Breast epithelium (tissue), 4 donors: Measurements from ENCODE around the gene ACTMAP. TPM values are rescaled to one million over a fixed set of nuclear protein-coding genes. Genes with fewer than 3 reads are reported as not detected.
A peak's percentile ranks its signal among the peaks of the same experiment; 100 is the strongest.

ENCODE experiments used
- DNase-seq, 2 donors: peaks; one replicate each; pipeline ENCODE4 v3.0.0-alpha.2; 2019; ENCODE audit warnings: low spot score in 2 of 2
- H3K27ac ChIP-seq, 2 donors: fragments of 200-600 bp; sonication (generic) in 1 of 2; one replicate each; pipeline ENCODE4 v1.5.1; 2016 to 2019; ENCODE audit warnings: mild to moderate bottlenecking in 1 of 2
- H3K27me3 ChIP-seq, 2 donors: fragments of 200-600 bp; sonication (generic) in 1 of 2; one replicate each; pipeline versions ENCODE4 v1.5.1 to v1.6.0; 2017 to 2019; ENCODE audit warnings: control low read depth in 1 of 2, mild to moderate bottlenecking in 1 of 2
- H3K36me3 ChIP-seq: fragments of 200-600 bp; one replicate; pipeline ENCODE4 v1.5.1; 2019
- H3K4me1 ChIP-seq, 2 donors: fragments of 200-600 bp; sonication (generic); one replicate each; pipeline ENCODE4 v1.5.1; 2016 to 2019; ENCODE audit warnings: control low read depth in 1 of 2
- H3K4me3 ChIP-seq, 3 donors: fragments of 200-600 bp; sonication (generic); 1 replicate in 2 of 3; 2 replicates in 1 of 3; pipeline ENCODE4 v1.5.1; 2016 to 2019; ENCODE audit warnings: mild to moderate bottlenecking in 3 of 3, moderate library complexity in 2 of 3
- H3K9me3 ChIP-seq, 2 donors: fragments of 200-600 bp; sonication (generic) in 1 of 2; one replicate each; pipeline ENCODE4 v1.5.1; 2016 to 2019; ENCODE audit warnings: control low read depth in 1 of 2
- POLR2A ChIP-seq: fragments of 450-650 bp; IDR thresholded peaks from one replicate; pipeline ENCODE4 v1.6.1; 2016; ENCODE audit warnings: antibody characterized with exemption, mild to moderate bottlenecking, moderate library complexity
- POLR2AphosphoS5 ChIP-seq, 3 donors: sonication (generic); formaldehyde crosslinking; IDR thresholded peaks; one replicate each; pipeline ENCODE4 v1.6.1; 2017; ENCODE audit warnings: antibody characterized with exemption in 3 of 3
- intact Hi-C: fragments of 100-400 bp; cut with DNase I; formaldehyde crosslinking; loops from one replicate; pipeline ENCODE4 v1.15.1; 2023; ENCODE audit warnings: low total_unique reads
- total RNA-seq, 3 donors: library from RNA; depleted of rRNA; stranded (reverse); fragments of >200 nt; gene quantifications; one replicate each; pipeline ENCODE4 v1.1.0, GENCODE V29; 2016
- TF ChIP-seq, protein P1 (sequence below), 3 donors: fragments of 450-650 bp; IDR thresholded peaks; one replicate each; pipeline ENCODE4 v1.5.1; 2016 to 2017; ENCODE audit warnings: antibody characterized with exemption in 3 of 3, mild to moderate bottlenecking in 3 of 3, moderate library complexity in 3 of 3

The ACTMAP gene
- total RNA-seq, 3 donors from 2014 or later, result 2.6 to 3.2 (median 2.9) TPM

DNA sequence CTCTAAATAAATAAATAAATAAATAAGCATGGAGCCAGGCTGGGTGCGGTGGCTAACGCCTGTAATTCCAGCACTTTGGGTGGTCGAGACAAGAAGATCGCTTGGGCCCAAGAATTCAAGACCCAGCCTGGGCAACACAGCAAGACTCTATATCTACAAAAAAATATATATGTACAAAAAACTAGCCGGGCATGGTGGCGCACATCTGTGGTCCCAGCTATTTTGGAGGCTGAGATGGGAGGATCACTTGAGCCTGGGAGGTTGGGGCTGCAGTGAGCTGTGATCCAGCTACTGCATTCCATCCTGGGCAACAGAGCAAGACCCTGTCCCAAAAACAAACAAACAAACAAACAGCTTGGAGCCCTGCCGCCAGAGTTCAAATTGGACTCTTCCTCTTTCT, 2.7 kb downstream of the ACTMAP start:
- TF ChIP-seq, protein P1, sequence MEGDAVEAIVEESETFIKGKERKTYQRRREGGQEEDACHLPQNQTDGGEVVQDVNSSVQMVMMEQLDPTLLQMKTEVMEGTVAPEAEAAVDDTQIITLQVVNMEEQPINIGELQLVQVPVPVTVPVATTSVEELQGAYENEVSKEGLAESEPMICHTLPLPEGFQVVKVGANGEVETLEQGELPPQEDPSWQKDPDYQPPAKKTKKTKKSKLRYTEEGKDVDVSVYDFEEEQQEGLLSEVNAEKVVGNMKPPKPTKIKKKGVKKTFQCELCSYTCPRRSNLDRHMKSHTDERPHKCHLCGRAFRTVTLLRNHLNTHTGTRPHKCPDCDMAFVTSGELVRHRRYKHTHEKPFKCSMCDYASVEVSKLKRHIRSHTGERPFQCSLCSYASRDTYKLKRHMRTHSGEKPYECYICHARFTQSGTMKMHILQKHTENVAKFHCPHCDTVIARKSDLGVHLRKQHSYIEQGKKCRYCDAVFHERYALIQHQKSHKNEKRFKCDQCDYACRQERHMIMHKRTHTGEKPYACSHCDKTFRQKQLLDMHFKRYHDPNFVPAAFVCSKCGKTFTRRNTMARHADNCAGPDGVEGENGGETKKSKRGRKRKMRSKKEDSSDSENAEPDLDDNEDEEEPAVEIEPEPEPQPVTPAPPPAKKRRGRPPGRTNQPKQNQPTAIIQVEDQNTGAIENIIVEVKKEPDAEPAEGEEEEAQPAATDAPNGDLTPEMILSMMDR (IDR thresholded peaks at IDR 0.05), result no peak
- TF ChIP-seq POLR2AphosphoS5 (IDR thresholded peaks at IDR 0.05) (no peak), POLR2A (no peak)
- H3K4me1 ChIP-seq, result peaks cover 0 to 11% of the 10 kb centered on the region in 2 donors
- intact Hi-C loops, result no loop called here
- no peak overlapping the region for H3K27ac ChIP-seq
- H3K36me3 ChIP-seq, result no peaks in the 10 kb centered on the region
- DNase-seq, result no peak
- no peak overlapping the region for H3K4me3 ChIP-seq
- no peaks in the 10 kb centered on the region for H3K27me3 ChIP-seq
- H3K9me3 ChIP-seq, result no peaks in the 10 kb centered on the region

DNA sequence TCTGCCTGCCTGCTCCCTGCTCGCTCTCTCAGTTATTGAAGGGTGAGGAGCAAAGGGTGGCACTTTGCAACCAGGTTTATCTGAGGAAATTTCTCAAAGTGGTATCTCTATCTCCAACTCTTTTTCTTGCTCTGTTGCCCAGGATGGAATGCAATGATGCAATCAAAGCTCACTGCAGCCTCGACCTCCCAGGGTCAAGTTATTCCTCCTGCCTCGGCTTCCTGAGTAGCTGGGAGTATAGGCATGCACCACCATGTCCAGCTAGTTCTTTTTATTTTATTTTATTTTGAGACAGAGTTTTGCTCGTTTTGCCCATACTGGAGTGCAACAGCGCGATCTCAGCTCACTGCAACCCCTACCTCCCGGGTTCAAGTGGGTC, 4.9 kb downstream of the ACTMAP start:
- H3K36me3 ChIP-seq, result no peaks in the 10 kb centered on the region
- H3K4me1 ChIP-seq, result peaks cover 0 to 11% of the 10 kb centered on the region in 2 donors
- no peaks in the 10 kb centered on the region for H3K27me3 ChIP-seq
- H3K27ac ChIP-seq, result peak overlapping the region in 1 of 2 donors; percentile 58
- no peak for DNase-seq
- intact Hi-C loops, result no loop called here
- no peaks in the 10 kb centered on the region for H3K9me3 ChIP-seq
- no peak overlapping the region for H3K4me3 ChIP-seq
- TF ChIP-seq, protein P1 (IDR thresholded peaks at IDR 0.05), result no peak

DNA sequence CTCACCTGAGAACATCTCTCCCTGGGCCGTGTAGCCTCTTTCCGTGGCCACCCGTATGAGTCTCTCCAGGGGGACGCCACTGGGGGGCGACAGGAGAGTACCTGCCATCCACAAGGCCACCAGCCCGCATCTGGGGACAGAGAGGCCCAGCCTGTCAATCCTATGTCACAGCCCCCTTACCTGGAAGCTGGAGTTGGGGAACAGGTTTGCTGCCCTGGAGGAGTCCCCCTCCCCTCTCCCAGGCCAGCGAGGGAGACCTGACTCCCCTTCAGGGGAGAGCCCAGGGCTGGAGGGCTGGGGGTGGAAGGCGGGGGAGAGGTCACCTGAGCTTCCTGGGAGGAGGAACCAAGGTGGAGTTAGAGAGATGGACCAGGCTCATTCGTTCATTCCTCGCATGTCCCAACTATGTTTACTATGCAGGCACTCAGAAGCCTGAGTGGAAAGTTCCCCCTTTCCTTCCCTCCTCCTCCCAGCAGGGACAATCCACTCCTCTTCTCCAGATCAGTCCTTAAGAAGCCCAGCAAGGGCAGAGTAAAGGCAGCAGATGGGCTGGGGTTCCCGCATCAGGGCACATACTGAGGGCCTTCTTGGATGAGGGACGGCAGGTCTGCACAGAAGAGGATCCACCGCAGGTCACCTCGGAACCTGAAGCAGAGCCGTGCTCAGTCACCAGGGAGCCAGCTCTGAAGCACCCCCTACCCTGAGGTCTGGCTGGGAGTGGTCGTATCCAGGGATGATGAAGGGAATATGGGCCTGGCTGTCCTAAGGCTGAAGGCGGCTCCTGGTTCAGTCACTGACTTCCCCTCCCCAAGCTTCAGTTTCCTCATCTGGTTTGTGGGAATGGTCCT, 5.5 kb downstream of the ACTMAP start:
- no peak for DNase-seq
- Histone ChIP-seq H3K36me3 (no peaks in the 10 kb centered on the region), H3K9me3 (no peaks in the 10 kb centered on the region), H3K4me1 (peaks cover 0 to 11% of the 10 kb centered on the region in 2 donors), H3K27ac (peak overlapping the region in 1 of 2 donors; percentile 58), H3K27me3 (no peaks in the 10 kb centered on the region), H3K4me3 (no peak overlapping the region)
- TF ChIP-seq, protein P1 (IDR thresholded peaks at IDR 0.05), result no peak
- TF ChIP-seq POLR2A, result no peak
- intact Hi-C loops, result no loop called here

DNA sequence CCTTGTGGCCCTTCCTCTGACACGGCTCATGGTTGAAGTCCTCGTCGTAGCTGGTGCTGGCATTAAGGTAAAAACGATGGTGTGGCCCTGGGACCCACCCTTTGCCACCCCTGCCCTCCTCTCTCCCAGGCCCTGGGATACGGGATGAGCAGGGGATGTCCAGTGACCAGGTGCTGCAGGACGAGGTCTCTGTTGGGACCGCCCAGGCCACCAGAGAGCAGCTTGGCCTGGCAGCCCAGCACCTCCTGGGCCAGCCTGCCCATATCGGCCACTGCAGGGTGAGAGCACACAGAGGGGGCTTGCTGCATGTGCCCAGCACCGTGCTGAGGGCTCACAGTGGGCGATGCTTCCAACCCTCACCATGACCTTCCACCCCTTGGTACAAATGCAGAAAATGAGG, 6.4 kb downstream of the ACTMAP start:
- TF ChIP-seq, protein P1 (IDR thresholded peaks at IDR 0.05), result no peak
- no peak for TF ChIP-seq POLR2A
- no peak for TF ChIP-seq POLR2AphosphoS5 (IDR thresholded peaks at IDR 0.05)
- Histone ChIP-seq H3K9me3 (no peaks in the 10 kb centered on the region), H3K4me3 (no peak overlapping the region), H3K36me3 (peaks cover 6% of the 10 kb centered on the region), H3K27ac (no peak overlapping the region), H3K4me1 (peaks cover 0 to 3% of the 10 kb centered on the region in 2 donors), H3K27me3 (no peaks in the 10 kb centered on the region)
- no peak for DNase-seq
- intact Hi-C loops, result no loop called here

DNA sequence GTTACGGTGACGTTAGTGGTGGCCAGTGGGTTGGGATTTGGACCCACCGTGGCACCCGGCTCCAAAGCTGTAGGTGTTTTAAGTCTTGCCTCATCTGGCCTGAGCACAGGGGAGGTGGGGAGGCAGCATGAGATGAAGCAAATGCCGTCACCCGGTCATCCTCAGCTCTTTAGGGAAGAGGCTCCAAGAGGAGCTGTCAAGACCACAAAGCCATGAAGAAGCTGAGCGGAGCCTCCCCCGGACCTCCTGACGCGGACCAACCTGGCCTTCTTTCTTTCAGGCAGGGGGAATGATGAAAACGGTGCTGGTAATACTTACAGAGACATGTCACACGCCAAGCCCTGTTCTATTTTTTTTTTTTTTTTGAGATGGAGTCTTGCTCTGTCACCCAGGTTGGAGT, 7.4 kb downstream of the ACTMAP start:
- no peak overlapping the region for H3K27ac ChIP-seq
- no peak overlapping the region for H3K4me3 ChIP-seq
- H3K36me3 ChIP-seq, result peaks cover 7% of the 10 kb centered on the region
- TF ChIP-seq POLR2AphosphoS5 (IDR thresholded peaks at IDR 0.05), result no peak
- TF ChIP-seq, protein P1 (IDR thresholded peaks at IDR 0.05), result no peak
- TF ChIP-seq POLR2A, result no peak
- no peaks in the 10 kb centered on the region for H3K9me3 ChIP-seq
- intact Hi-C loops, result no loop called here
- DNase-seq, result no peak
- no peaks in the 10 kb centered on the region for H3K27me3 ChIP-seq
- H3K4me1 ChIP-seq, result no peaks in the 10 kb centered on the region
